Measurements from ENCODE around the gene NTRK3. TPM values are rescaled to one million over a fixed set of nuclear protein-coding genes. Genes with fewer than 3 reads are reported as not detected.

NTRK3 gene
- total and polyA plus RNA-seq, 2 donors (not counting 3 experiments of a cell fraction or from before 2014, with no cell fraction given): not detected

- CTCF ChIA-PET: no interaction called here
- Histone ChIP-seq H3K4me3 (replicated peaks in 1 of 3; ENCODE audit: insufficient read depth in 1 of 3, low read depth in 1 of 3, low read length in 3 of 3) (no peak overlapping the region), H3K4me2 (ENCODE audit: insufficient read depth, low read length) (no peak overlapping the region), H3K36me3 (ENCODE audit: control insufficient read depth in 2 of 2, extremely low read depth in 1 of 2, insufficient read depth in 2 of 2, low read length in 2 of 2) (no peaks in the 10 kb centered on the region), H3K9me1 (replicated peaks; ENCODE audit: control insufficient read depth, extremely low read depth, insufficient read depth, low read length) (no peaks in the 10 kb centered on the region), H3K79me2 (ENCODE audit: control insufficient read depth, insufficient read depth, low read length) (no peaks in the 10 kb centered on the region), H3K27ac (ENCODE audit: insufficient read depth, low read depth, low read length) (no peak overlapping the region), H4K20me1 (replicated peaks; ENCODE audit: control insufficient read depth, extremely low read depth, insufficient read depth, low read length) (no peaks in the 10 kb centered on the region), H3K4me1 (ENCODE audit: control insufficient read depth, extremely low read depth, insufficient read depth, low read length) (no peaks in the 10 kb centered on the region), H3K27me3 (ENCODE audit: control insufficient read depth in 2 of 2, insufficient read depth in 2 of 2, low read length in 2 of 2) (no peaks in the 10 kb centered on the region), H3K9me3 (replicated peaks; ENCODE audit: control insufficient read depth, insufficient read depth, low read length) (peaks cover 1% of the 10 kb centered on the region), H2AFZ (ENCODE audit: low read depth, low read length) (no peak overlapping the region), H3K9ac (replicated peaks; ENCODE audit: extremely low read depth, insufficient read depth, low read length) (no peak overlapping the region)
- DNase-seq (ENCODE audit: low read depth, low spot score) (no peak), FAIRE-seq (no peak)
- BruUV-seq (replicated peaks): no TSS peak
- dilution Hi-C loops (cut with MboI; ENCODE audit: extremely low pct_ligation_motif_present, low sequenced_read_pairs) (no loop called here), intact Hi-C loops (cut with micrococcal nuclease) (no loop called here)
- TF ChIP-seq POLR2A (IDR thresholded peaks at IDR 0.05; ENCODE audit: low read depth, low read length): no peak
- no peak for TF ChIP-seq GATA2 (IDR thresholded peaks at IDR 0.05; ENCODE audit: insufficient read depth, insufficient read length, low read depth, low read length)
- no peak for TF ChIP-seq MYC (IDR thresholded peaks at IDR 0.05; ENCODE audit: low read depth, low read length)
- TF ChIP-seq FOS (IDR thresholded peaks at IDR 0.05; ENCODE audit: borderline replicate concordance, insufficient read depth, low read length): no peak
- TF ChIP-seq, protein P1, sequence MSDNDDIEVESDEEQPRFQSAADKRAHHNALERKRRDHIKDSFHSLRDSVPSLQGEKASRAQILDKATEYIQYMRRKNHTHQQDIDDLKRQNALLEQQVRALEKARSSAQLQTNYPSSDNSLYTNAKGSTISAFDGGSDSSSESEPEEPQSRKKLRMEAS (IDR thresholded peaks at IDR 0.05; ENCODE audit: insufficient read depth, insufficient read length): no peak
- TF ChIP-seq EZH2 (IDR thresholded peaks at IDR 0.05; ENCODE audit: borderline replicate concordance, low read depth, low read length, severe bottlenecking): no peak
- TF ChIP-seq CTCF (IDR thresholded peaks at IDR 0.05; ENCODE audit: extremely low read depth in 1 of 2, insufficient read depth in 1 of 2, low read depth in 1 of 2, low read length in 2 of 2): no peak
- no peak for TF ChIP-seq POLR2AphosphoS5 (IDR thresholded peaks at IDR 0.05; ENCODE audit: insufficient read depth, low read depth, low read length)
- TF ChIP-seq JUN (IDR thresholded peaks at IDR 0.05; ENCODE audit: borderline replicate concordance, insufficient read depth, insufficient read length, low read depth): no peak
- POLR2A ChIA-PET: no interaction called here
These were observed 47.4 kb downstream of the NTRK3 start for GRCh38 chr15:88209111-88209510.

All from endothelial cell of umbilical vein (primary cell).